Measurements from ENCODE around the gene LAMP2. TPM values are rescaled to one million over a fixed set of nuclear protein-coding genes. Genes with fewer than 3 reads are reported as not detected.

Gene LAMP2
- total RNA-seq, 3 donors from 2014 or later: 31.6 to 37.2 (median 32.4) TPM

DNA sequence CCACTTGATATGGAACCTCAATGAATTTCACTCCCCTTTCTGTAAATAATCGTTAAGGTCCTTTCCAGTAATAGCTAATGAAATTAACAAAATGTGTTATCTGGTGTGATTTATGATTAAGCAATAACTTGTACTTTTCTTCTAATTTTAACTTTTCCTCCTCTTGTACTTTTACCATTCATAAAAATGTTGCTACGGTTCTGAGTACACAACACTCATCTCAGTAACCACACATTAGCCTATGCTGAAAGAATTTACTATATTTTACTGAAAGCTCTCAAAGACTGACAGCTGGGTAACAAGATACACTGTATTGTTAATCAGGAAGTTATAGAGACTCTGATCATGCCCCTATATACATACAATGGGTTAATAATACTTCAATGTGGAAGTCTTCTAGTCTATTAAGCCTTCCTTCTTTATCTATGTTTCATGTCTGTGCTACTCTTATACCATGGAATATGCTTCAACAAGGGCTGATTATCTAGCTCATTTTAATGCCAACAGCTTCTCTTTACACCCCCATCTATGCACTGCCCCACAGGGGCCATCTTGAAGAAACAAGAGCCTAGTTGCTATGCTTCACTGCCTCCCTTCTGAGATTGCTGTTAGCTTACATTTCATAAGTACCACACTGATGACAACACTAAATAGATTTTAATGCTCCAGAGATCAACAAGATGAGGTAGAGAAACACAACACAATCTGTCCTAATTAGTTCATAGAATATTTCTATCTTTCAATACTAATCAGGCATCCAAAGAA is 39.1 kb downstream of the LAMP2 start:
- H3K27me3 Mint-ChIP-seq (ENCODE audit: low read depth): no peaks in the 10 kb centered on the region
- no peak for DNase-seq
- H3K4me3 Mint-ChIP-seq: no peak overlapping the region
- no peaks in the 10 kb centered on the region for H3K9me3 Mint-ChIP-seq
- peaks cover 14% of the 10 kb centered on the region for H3K36me3 Mint-ChIP-seq (ENCODE audit: insufficient read depth)
- peaks cover 13% of the 10 kb centered on the region for H3K4me1 Mint-ChIP-seq (ENCODE audit: low read depth)
- ATAC-seq: no peak

- Mint-ChIP-seq H3K4me3 (no peak overlapping the region), H3K27me3 (ENCODE audit: low read depth) (no peaks in the 10 kb centered on the region), H3K36me3 (ENCODE audit: insufficient read depth) (peaks cover 14% of the 10 kb centered on the region), H3K9me3 (no peaks in the 10 kb centered on the region), H3K4me1 (ENCODE audit: low read depth) (peaks cover 13% of the 10 kb centered on the region)
- DNase-seq: no peak
- no peak for ATAC-seq
Measured at GRCh38 chrX:120428309-120428708, 40.8 kb downstream of the LAMP2 start.

GRCh38 chrX:120426599-120426998 is 42.5 kb downstream of the LAMP2 start:
- H3K9me3 Mint-ChIP-seq: no peaks in the 10 kb centered on the region
- H3K27me3 Mint-ChIP-seq (ENCODE audit: low read depth): no peaks in the 10 kb centered on the region
- no peak overlapping the region for H3K4me3 Mint-ChIP-seq
- no peak for DNase-seq
- H3K4me1 Mint-ChIP-seq (ENCODE audit: low read depth): peaks cover 13% of the 10 kb centered on the region
- H3K36me3 Mint-ChIP-seq (ENCODE audit: insufficient read depth): peaks cover 2% of the 10 kb centered on the region
- no peak for ATAC-seq

DNA sequence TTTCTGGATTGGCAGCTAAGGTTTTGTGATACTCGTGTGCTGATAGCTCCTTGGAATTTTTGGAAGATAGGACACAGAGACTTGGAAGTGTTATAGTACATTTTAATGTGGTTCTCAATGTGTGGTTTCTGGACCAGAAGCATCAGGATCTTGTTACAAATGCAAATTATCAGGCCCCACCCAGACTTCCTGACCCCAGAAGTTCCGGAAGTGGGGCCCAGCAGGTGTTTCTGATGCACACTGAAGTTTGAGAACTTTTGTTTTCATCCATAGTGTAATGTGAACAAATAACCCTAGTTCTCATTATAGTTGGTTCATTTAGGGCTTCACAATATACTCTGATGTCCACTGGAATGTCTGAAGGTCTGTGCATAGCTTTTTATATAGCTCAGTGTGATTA is 49.6 kb downstream of the LAMP2 start:
- DNase-seq (no peak), ATAC-seq (no peak)
- Mint-ChIP-seq H3K27me3 (ENCODE audit: low read depth) (no peaks in the 10 kb centered on the region), H3K4me3 (no peak overlapping the region), H3K36me3 (ENCODE audit: insufficient read depth) (no peaks in the 10 kb centered on the region), H3K4me1 (ENCODE audit: low read depth) (peaks cover 21% of the 10 kb centered on the region), H3K9me3 (no peaks in the 10 kb centered on the region)

DNA sequence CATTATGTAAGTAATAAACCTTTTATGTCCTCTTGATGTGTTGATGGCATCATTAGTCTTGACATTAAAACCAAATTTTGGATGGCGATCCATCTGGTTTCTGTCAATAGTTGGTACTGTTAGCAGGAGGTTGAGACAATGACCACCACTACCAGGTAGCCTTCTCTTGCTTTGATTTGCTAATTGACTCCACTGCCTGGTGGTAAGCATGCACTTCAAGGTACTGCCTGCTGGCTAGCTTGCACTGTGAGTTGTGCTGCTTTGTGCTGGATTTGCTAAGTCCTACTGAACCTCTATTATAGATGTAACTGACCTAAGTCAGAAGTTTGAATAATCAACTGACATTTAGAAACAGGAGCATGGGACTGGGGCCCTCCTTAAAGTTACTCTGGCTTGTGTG is 60.9 kb downstream of the LAMP2 start:
- no peak for DNase-seq
- no peak for ATAC-seq

GRCh38 chrX:120406638-120407037 is 62.5 kb downstream of the LAMP2 start:
- Mint-ChIP-seq H3K36me3 (ENCODE audit: insufficient read depth) (no peaks in the 10 kb centered on the region), H3K4me1 (ENCODE audit: low read depth) (no peaks in the 10 kb centered on the region), H3K4me3 (no peak overlapping the region), H3K27me3 (ENCODE audit: low read depth) (no peaks in the 10 kb centered on the region), H3K9me3 (no peaks in the 10 kb centered on the region)
- ATAC-seq: no peak
- DNase-seq: no peak

More for the DNA sequence above, 60.9 kb downstream of the LAMP2 start:
- Mint-ChIP-seq H3K9me3 (no peaks in the 10 kb centered on the region), H3K4me3 (no peak overlapping the region), H3K4me1 (ENCODE audit: low read depth) (no peaks in the 10 kb centered on the region), H3K36me3 (ENCODE audit: insufficient read depth) (no peaks in the 10 kb centered on the region), H3K27me3 (ENCODE audit: low read depth) (no peaks in the 10 kb centered on the region)

DNA sequence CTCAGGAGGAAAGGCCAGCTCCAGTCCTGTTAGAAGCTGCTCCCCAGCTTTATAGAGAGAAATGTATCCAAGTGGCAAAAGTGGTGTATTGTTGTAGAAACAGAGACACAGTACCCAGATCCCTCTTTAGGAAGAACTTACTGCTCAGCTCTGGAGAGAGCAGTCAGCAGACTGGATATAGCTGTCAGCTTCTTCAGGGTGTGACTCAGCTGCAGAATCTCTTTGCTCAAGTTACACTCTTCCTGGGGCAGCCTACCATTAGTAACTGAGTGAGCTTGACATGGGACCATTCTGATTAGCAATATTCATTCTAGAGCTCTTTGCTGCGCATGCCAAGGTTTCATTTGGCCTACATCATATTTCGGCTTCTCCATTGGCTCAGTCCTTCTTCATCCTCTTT is 66.7 kb downstream of the LAMP2 start:
- no peak for DNase-seq
- Mint-ChIP-seq H3K36me3 (ENCODE audit: insufficient read depth) (no peaks in the 10 kb centered on the region), H3K9me3 (no peaks in the 10 kb centered on the region), H3K27me3 (ENCODE audit: low read depth) (no peaks in the 10 kb centered on the region), H3K4me3 (no peak overlapping the region), H3K4me1 (ENCODE audit: low read depth) (no peaks in the 10 kb centered on the region)
- ATAC-seq: no peak

DNA sequence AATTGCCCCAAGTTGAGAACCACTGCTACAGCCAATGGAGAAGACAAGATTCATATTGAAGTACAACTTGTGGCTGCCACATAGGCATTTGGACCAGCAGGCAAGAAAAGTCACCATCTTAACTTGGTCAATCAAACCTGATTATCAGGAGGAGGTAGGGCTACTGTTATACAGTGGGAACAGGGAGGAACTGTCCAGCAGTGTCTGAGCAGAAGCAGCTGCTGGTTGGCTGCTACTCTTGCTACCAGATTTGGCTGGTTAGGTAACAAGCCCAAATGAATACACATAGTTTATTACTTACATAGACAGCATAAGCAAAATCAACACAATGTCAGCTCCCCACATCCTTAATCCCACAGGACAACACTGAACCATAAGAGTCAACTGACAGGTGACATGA is 67.8 kb downstream of the LAMP2 start:
- H3K27me3 Mint-ChIP-seq (ENCODE audit: low read depth): no peaks in the 10 kb centered on the region
- no peak overlapping the region for H3K4me3 Mint-ChIP-seq
- ATAC-seq (no peak), DNase-seq (no peak)
- no peaks in the 10 kb centered on the region for H3K36me3 Mint-ChIP-seq (ENCODE audit: insufficient read depth)
- no peaks in the 10 kb centered on the region for H3K9me3 Mint-ChIP-seq
- H3K4me1 Mint-ChIP-seq (ENCODE audit: low read depth): no peaks in the 10 kb centered on the region

DNA sequence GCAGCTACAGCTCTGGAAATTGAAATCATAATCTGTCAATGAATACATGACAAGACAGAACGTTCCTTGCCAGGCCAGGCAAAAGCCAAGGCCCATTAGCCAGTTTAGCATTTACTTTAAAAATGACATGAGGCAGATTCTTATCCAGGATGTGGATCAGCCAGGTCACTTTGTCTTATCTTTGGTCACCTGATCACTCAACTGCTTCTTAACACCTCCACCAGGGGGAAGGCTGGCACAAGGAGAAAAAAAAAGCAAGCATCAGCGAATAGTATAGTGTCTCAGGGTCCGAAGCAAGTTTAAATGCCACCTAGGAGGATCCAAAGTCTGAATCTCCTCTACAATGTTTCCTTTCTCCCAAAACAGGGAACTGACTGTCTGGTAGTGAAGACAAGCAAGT is 88.4 kb downstream of the LAMP2 start:
- ATAC-seq (no peak), DNase-seq (no peak)
- no peaks in the 10 kb centered on the region for H3K27me3 Mint-ChIP-seq (ENCODE audit: low read depth)
- no peak overlapping the region for H3K4me3 Mint-ChIP-seq
- no peaks in the 10 kb centered on the region for H3K9me3 Mint-ChIP-seq
- no peaks in the 10 kb centered on the region for H3K36me3 Mint-ChIP-seq (ENCODE audit: insufficient read depth)
- no peaks in the 10 kb centered on the region for H3K4me1 Mint-ChIP-seq (ENCODE audit: low read depth)

- Mint-ChIP-seq H3K27me3 (ENCODE audit: low read depth) (no peaks in the 10 kb centered on the region), H3K9me3 (no peaks in the 10 kb centered on the region), H3K4me3 (no peak overlapping the region), H3K4me1 (ENCODE audit: low read depth) (no peaks in the 10 kb centered on the region), H3K36me3 (ENCODE audit: insufficient read depth) (no peaks in the 10 kb centered on the region)
- DNase-seq (no peak), ATAC-seq (no peak)
Measured at GRCh38 chrX:120379937-120380681, 89.0 kb downstream of the LAMP2 start.

GRCh38 chrX:120378570-120378969 is 90.5 kb downstream of the LAMP2 start:
- no peaks in the 10 kb centered on the region for H3K9me3 Mint-ChIP-seq

More at GRCh38 chrX:120378570-120378969, 90.5 kb downstream of the LAMP2 start:
- H3K36me3 Mint-ChIP-seq (ENCODE audit: insufficient read depth): no peaks in the 10 kb centered on the region
- DNase-seq (no peak), ATAC-seq (no peak)
- H3K27me3 Mint-ChIP-seq (ENCODE audit: low read depth): no peaks in the 10 kb centered on the region
- H3K4me3 Mint-ChIP-seq: no peak overlapping the region
- no peaks in the 10 kb centered on the region for H3K4me1 Mint-ChIP-seq (ENCODE audit: low read depth)

Other genes with a start within 250 kb of the LAMP2 start
- gene ZBTB33, start 218.5 kb downstream of the LAMP2 start, total RNA-seq: 10 to 100 TPM; 10.7 to 12.9 (median 11.4) TPM
- gene TMEM255A, start 157.8 kb downstream of the LAMP2 start, total RNA-seq: not detected
- under 1 TPM; 0.03 to 0.19 (median 0.10) TPM for gene ATP1B4, start 107.2 kb downstream of the LAMP2 start, total RNA-seq
- 10 to 100 TPM; 20.6 to 23.3 (median 21.5) TPM for gene CUL4B, start 91.7 kb upstream of the LAMP2 start, total RNA-seq
- gene MCTS1, start 134.8 kb upstream of the LAMP2 start, total RNA-seq: 10 to 100 TPM; 63.9 to 65.4 (median 65.0) TPM
- gene C1GALT1C1, start 160.8 kb upstream of the LAMP2 start, total RNA-seq: 10 to 100 TPM; 13.7 to 16.4 (median 15.1) TPM

All from activated T-cell treated with anti-CD3 and anti-CD28 coated beads, Interleukin-2, amount 50 U/mL, for 4 hours (primary cell).